ENCODE data around the gene RAPGEF4.
A peak's percentile ranks its signal among the peaks of the same experiment; 100 is the strongest.

The RAPGEF4 gene

GRCh38 chr2:172819943-172820342 is 84.3 kb downstream of the RAPGEF4 start:
- no peak for DNase-seq (ENCODE audit: low read depth)
- TF ChIP-seq CTCF (IDR thresholded peaks at IDR 0.05; ENCODE audit: low read length, missing control alignments): no peak
- H3K4me3 ChIP-seq (replicated peaks; ENCODE audit: low read depth, low read length): no peak overlapping the region

- no peak for TF ChIP-seq CTCF (IDR thresholded peaks at IDR 0.05; ENCODE audit: low read length, missing control alignments)
- DNase-seq (ENCODE audit: low read depth): peak; percentile 46
- H3K4me3 ChIP-seq (replicated peaks; ENCODE audit: low read depth, low read length): no peak overlapping the region
These were observed 86.0 kb downstream of the RAPGEF4 start for GRCh38 chr2:172821370-172822338.

- no peak overlapping the region for H3K4me3 ChIP-seq (replicated peaks; ENCODE audit: low read depth, low read length)
- no peak for DNase-seq (ENCODE audit: low read depth)
These were observed 86.9 kb downstream of the RAPGEF4 start for GRCh38 chr2:172822585-172822984.

GRCh38 chr2:172823261-172823850 is 87.7 kb downstream of the RAPGEF4 start:
- TF ChIP-seq CTCF (IDR thresholded peaks at IDR 0.05; ENCODE audit: low read length, missing control alignments): no peak

More at GRCh38 chr2:172822585-172822984, 86.9 kb downstream of the RAPGEF4 start:
- TF ChIP-seq CTCF (IDR thresholded peaks at IDR 0.05; ENCODE audit: low read length, missing control alignments): no peak

GRCh38 chr2:172826522-172826921 is 90.9 kb downstream of the RAPGEF4 start:
- DNase-seq (ENCODE audit: low read depth): no peak
- TF ChIP-seq CTCF (IDR thresholded peaks at IDR 0.05; ENCODE audit: low read length, missing control alignments): no peak
- no peak overlapping the region for H3K4me3 ChIP-seq (replicated peaks; ENCODE audit: low read depth, low read length)

More at GRCh38 chr2:172823261-172823850, 87.7 kb downstream of the RAPGEF4 start:
- DNase-seq (ENCODE audit: low read depth): no peak
- H3K4me3 ChIP-seq (replicated peaks; ENCODE audit: low read depth, low read length): no peak overlapping the region

- DNase-seq (ENCODE audit: low read depth): peak; percentile 76
- H3K4me3 ChIP-seq (replicated peaks; ENCODE audit: low read depth, low read length): no peak overlapping the region
- no peak for TF ChIP-seq CTCF (IDR thresholded peaks at IDR 0.05; ENCODE audit: low read length, missing control alignments)
These were observed 93.6 kb downstream of the RAPGEF4 start for GRCh38 chr2:172829229-172829628.
